Transverse colon (tissue), 4 donors: ENCODE measurements around the gene NEK10. TPM values are rescaled to one million over a fixed set of nuclear protein-coding genes. Genes with fewer than 3 reads are reported as not detected.

Experiments
- DNase-seq: peaks from one replicate; pipeline ENCODE4 v3.0.0-alpha.2; 2019
- H3K27ac ChIP-seq, 4 donors: fragments of 200-600 bp; sonication (generic); 2 replicates each; pipeline ENCODE4 v1.5.1; 2016 to 2018; ENCODE audit warnings: inconsistent platforms in 4 of 4
- H3K27me3 ChIP-seq: fragments of 200-600 bp; sonication (generic); 2 replicates; pipeline ENCODE4 v1.5.1; 2017; ENCODE audit warnings: inconsistent platforms
- H3K36me3 ChIP-seq, 4 donors: fragments of 200-600 bp; sonication (generic); 2 replicates each; pipeline ENCODE4 v1.5.1; 2017 to 2019; ENCODE audit warnings: inconsistent platforms in 4 of 4
- H3K4me1 ChIP-seq, 4 donors: fragments of 200-600 bp; sonication (generic); 2 replicates each; pipeline ENCODE4 v1.5.1; 2017 to 2020; ENCODE audit warnings: inconsistent platforms in 4 of 4
- H3K4me3 ChIP-seq, 4 donors: fragments of 200-600 bp; sonication (generic); 1 replicate in 1 of 4; 2 replicates in 3 of 4; pipeline versions ENCODE4 v1.5.1 to v1.6.1; 2017 to 2019; ENCODE audit warnings: inconsistent platforms in 4 of 4
- H3K9me3 ChIP-seq, 2 donors: fragments of 200-600 bp; sonication (generic); 2 replicates each; pipeline ENCODE4 v1.5.1; 2017 to 2019; ENCODE audit warnings: inconsistent platforms in 2 of 2
- EP300 ChIP-seq: sonication (generic); formaldehyde crosslinking; IDR thresholded peaks from one replicate; pipeline ENCODE4 v1.6.1; 2017; ENCODE audit warnings: antibody characterized with exemption, low read depth
- POLR2A ChIP-seq: fragments of 450-650 bp; IDR thresholded peaks from one replicate; pipeline ENCODE4 v1.6.1; 2016; ENCODE audit warnings: antibody characterized with exemption, mild to moderate bottlenecking, moderate library complexity
- POLR2AphosphoS5 ChIP-seq, 3 donors: sonication (generic); formaldehyde crosslinking; IDR thresholded peaks; one replicate each; pipeline ENCODE4 v1.6.1; 2016; ENCODE audit warnings: antibody characterized with exemption in 3 of 3
- WGBS, 2 donors: methylation state at CpG; one replicate each; pipeline ENCODE4 v1.1.5; 2018; ENCODE audit warnings: low coverage in 1 of 2; 5-methylcytosine and 5-hydroxymethylcytosine counted together
- in situ Hi-C, 4 donors: fragments of 200-750 bp; cut with MboI; loops; one replicate each; pipeline versions ENCODE4 v1.15.0 to v1.15.1; 2017; ENCODE audit warnings: low sequenced_read_pairs in 3 of 4, low pct_ligation_motif_present in 1 of 4, low pct_unique_long_range_greater_than_20kb in 1 of 4
- intact Hi-C: fragments of 100-400 bp; cut with DNase I; formaldehyde crosslinking; loops from one replicate; pipeline ENCODE4 v1.15.1; 2023; ENCODE audit warnings: low total_unique reads
- total RNA-seq, 4 donors: library from RNA; depleted of rRNA; stranded (reverse); fragments of >200 nt; gene quantifications; one replicate each; pipeline ENCODE4 v1.1.0, GENCODE V29; 2016
- TF ChIP-seq, protein P1 (sequence below), 5 experiments: fragments of 200-600 bp in 3 of 5; fragments of 450-650 bp in 2 of 5; sonication (generic) in 3 of 5; IDR thresholded peaks; 1 replicate in 2 of 5; 2 replicates in 3 of 5; pipeline ENCODE4 v1.5.1; 2016 to 2017; ENCODE audit warnings: antibody characterized with exemption in 5 of 5, inconsistent platforms in 3 of 5, mild to moderate bottlenecking in 2 of 5, moderate library complexity in 1 of 5

NEK10 gene
- total RNA-seq, 4 donors from 2014 or later, result 1.1 to 3.2 (median 1.7) TPM

DNA sequence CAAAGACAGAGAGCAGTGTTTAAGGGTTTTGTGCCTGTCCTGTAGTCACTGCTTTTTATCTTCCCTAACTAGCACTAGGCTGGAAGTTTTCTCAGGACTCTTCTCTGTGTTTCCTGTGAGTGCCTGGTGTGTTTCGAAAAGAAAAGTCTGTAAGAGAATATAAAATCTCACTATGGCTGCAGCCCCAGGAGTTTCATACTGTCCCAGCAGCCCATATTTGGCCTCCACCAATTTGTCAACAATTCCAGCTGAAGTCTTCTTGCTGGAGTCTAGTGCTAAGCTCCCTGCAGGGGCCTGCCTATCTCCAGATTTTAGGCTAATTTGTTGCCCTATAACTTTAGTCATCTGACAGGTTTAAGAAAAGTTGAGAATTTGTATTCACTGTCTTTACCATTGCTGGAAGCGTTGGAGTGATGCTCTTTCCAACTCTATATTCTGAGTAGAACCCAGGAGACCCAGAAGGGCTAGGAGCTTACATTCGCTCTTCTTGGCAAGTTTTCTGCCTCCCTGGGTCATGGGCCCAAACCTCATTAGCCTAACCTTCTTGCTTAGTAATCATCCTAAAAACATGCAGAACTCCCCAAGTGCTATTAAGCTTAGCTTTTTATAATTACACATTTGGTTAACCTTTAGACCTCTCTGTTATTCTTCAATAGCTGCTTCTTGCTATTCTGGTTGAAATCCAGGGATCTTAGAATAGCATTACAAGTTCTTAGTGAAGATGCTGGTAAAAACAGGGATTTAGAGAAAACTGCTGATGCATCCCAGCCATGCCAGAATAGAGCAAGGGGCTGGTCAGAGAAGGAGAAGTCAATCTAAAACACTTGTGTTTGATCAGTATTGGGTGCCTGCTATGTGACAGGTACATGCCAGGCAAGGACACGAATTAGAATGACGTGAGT, 283.1 kb downstream of the NEK10 start:
- Histone ChIP-seq H3K36me3 (no peaks in the 10 kb centered on the region), H3K27ac (peak overlapping the region in 1 of 4 donors; percentile 9), H3K9me3 (no peaks in the 10 kb centered on the region), H3K4me1 (peaks cover 0 to 33% (median 12%) of the 10 kb centered on the region in 4 donors), H3K4me3 (no peak overlapping the region), H3K27me3 (no peaks in the 10 kb centered on the region)
- no peak for TF ChIP-seq POLR2A
- no peak for TF ChIP-seq POLR2AphosphoS5 (IDR thresholded peaks at IDR 0.05)
- TF ChIP-seq, protein P1, sequence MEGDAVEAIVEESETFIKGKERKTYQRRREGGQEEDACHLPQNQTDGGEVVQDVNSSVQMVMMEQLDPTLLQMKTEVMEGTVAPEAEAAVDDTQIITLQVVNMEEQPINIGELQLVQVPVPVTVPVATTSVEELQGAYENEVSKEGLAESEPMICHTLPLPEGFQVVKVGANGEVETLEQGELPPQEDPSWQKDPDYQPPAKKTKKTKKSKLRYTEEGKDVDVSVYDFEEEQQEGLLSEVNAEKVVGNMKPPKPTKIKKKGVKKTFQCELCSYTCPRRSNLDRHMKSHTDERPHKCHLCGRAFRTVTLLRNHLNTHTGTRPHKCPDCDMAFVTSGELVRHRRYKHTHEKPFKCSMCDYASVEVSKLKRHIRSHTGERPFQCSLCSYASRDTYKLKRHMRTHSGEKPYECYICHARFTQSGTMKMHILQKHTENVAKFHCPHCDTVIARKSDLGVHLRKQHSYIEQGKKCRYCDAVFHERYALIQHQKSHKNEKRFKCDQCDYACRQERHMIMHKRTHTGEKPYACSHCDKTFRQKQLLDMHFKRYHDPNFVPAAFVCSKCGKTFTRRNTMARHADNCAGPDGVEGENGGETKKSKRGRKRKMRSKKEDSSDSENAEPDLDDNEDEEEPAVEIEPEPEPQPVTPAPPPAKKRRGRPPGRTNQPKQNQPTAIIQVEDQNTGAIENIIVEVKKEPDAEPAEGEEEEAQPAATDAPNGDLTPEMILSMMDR (IDR thresholded peaks at IDR 0.05), result no peak
- TF ChIP-seq EP300, result no peak
- intact Hi-C loops (no loop called here), in situ Hi-C loops (no loop called here)
- DNase-seq, result no peak
- whole genome bisulfite sequencing, 2 donors, result 70 to 77% methylated on average over 4 to 5 of the region's 5 CpGs

DNA sequence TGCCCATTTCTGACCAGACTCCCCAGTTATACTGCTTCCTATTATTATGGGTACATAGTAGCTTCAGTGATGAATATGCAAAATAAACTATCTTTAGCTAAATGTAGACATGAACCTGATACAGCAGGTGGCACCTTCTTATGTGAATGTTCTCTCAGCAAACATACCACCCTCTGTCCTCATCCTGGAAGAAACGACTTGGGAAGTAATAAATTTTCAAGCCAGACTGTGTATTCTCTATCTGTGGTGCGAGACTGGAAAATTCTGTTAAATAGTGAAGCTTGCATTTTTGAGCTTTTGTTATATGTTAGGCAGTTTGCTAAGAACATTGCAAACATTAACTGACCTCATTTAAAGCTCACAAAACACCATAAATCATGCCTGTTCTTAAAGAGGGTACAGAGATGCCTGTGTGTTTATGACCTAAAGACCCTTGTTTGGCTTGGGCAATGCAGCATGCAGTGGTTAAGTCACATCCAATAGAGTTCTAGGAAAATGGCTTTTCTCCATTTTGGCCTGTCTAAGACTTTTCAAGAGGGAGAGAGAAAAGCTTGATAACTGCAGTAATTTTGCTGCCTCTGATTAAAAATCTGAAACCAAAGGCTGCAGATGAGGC, 287.1 kb downstream of the NEK10 start:
- Histone ChIP-seq H3K27ac (no peak overlapping the region), H3K27me3 (no peaks in the 10 kb centered on the region), H3K4me1 (peaks cover 0 to 12% (median 4%) of the 10 kb centered on the region in 4 donors), H3K9me3 (no peaks in the 10 kb centered on the region), H3K36me3 (no peaks in the 10 kb centered on the region), H3K4me3 (no peak overlapping the region)
- DNase-seq, result no peak
- no peak for TF ChIP-seq POLR2AphosphoS5 (IDR thresholded peaks at IDR 0.05)
- TF ChIP-seq, protein P1 (IDR thresholded peaks at IDR 0.05), result no peak
- no peak for TF ChIP-seq POLR2A
- intact Hi-C loops (no loop called here), in situ Hi-C loops (no loop called here)
- 41 to 50% methylated on average over 2 of the region's 2 CpGs for WGBS, 2 donors

DNA sequence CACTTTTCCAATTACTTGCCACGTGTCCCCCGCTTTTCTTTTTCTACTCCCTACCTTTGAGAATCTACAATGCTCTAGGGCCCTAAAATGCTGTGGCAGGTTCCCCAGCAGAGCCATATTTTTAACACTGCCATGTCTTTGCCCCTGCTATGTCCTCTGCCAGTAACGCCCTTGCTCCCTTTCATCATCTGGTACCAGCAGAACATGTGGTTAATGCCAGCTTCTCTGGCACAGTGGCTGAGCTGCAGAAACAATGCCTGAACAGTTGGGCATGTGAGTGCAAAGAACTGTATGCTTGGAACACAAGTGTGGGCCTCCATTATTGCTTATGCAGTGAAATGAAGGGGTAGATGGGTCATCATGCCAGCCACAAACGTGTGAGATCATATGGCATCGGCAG, 287.6 kb downstream of the NEK10 start:
- Histone ChIP-seq H3K4me1 (peaks cover 0 to 12% (median 4%) of the 10 kb centered on the region in 4 donors), H3K9me3 (no peaks in the 10 kb centered on the region)
- TF ChIP-seq EP300 (no peak), POLR2AphosphoS5 (IDR thresholded peaks at IDR 0.05) (no peak), POLR2A (no peak)
- TF ChIP-seq, protein P1 (IDR thresholded peaks at IDR 0.05), result no peak

DNA sequence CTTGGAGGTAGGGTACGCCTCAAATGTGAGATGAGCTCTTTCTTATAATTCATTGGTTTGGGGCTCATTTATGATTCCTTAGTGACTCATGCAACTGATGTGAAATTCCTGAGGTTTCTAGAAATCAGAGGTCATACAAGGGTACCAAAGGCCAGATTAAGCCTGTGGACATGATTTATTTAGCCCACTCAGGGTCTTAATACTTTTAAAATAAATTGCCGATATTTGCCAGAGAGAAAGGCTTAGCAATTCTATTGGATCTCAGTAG, 289.0 kb downstream of the NEK10 start:
- intact Hi-C loops, result no loop called here
- Histone ChIP-seq H3K27me3 (no peaks in the 10 kb centered on the region), H3K9me3 (no peaks in the 10 kb centered on the region), H3K27ac (no peak overlapping the region), H3K4me1 (peaks cover 0 to 3% (median 0%) of the 10 kb centered on the region in 4 donors), H3K36me3 (no peaks in the 10 kb centered on the region), H3K4me3 (no peak overlapping the region)
- TF ChIP-seq POLR2A (no peak), EP300 (no peak)
- TF ChIP-seq, protein P1 (IDR thresholded peaks at IDR 0.05), result no peak
- in situ Hi-C loops, result no loop called here
- 83 to 84% methylated on average over 2 of the region's 2 CpGs for WGBS, 2 donors
- no peak for DNase-seq

More for the DNA sequence above, 287.6 kb downstream of the NEK10 start:
- intact Hi-C loops (no loop called here), in situ Hi-C loops (no loop called here)
- WGBS, 2 donors, result 78 to 79% methylated on average over 3 to 5 of the region's 5 CpGs
- no peak for DNase-seq
- no peak overlapping the region for H3K4me3 ChIP-seq
- H3K27ac ChIP-seq, result no peak overlapping the region
- H3K36me3 ChIP-seq, result no peaks in the 10 kb centered on the region
- H3K27me3 ChIP-seq, result no peaks in the 10 kb centered on the region
